HG03108 (cell line): ENCODE data around the gene PRPS2.

Source experiments
- ATAC-seq: cut with Tn5 transposase; IDR thresholded peaks from one replicate; pipeline ENCODE4 v1.9.1; 2021; ENCODE audit warnings: moderate library complexity; ENCODE audit not compliant: unreplicated experiment

The PRPS2 gene

GRCh38 chrX:12791257-12792228 lies at the start of gene PRPS2:
Gene PRPS2, plus strand, starts transcription at chrX:12791412. Its CDS starts 86 bp downstream, at chrX:12791498.
- ATAC-seq: peak; percentile 64

GRCh38 chrX:12741416-12741815 lies 49.8 kb upstream of the PRPS2 start:
- ATAC-seq: no peak

DNA sequence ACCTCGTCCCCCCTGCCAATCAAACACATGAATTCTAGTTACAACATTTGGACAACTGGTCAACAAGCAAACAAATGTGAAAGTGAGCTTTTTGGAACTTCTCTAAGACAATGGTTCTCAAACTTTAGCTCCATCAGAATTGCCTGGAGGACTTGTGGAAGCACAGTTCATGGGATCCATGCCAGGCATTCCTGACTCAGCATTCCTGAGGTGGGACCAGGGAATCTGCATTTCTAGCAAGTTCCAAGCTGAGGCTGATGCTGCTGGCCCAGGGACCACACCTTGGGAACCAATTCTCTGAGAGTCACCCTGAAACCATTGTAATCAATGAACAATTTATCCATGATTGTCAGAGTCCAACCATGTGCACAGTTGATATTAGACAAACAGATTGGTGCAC lies 43.8 kb upstream of the PRPS2 start:
- ATAC-seq: no peak

GRCh38 chrX:12751887-12752286 lies 39.3 kb upstream of the PRPS2 start:
- no peak for ATAC-seq

GRCh38 chrX:12753366-12753765 lies 37.8 kb upstream of the PRPS2 start:
- ATAC-seq: no peak

DNA sequence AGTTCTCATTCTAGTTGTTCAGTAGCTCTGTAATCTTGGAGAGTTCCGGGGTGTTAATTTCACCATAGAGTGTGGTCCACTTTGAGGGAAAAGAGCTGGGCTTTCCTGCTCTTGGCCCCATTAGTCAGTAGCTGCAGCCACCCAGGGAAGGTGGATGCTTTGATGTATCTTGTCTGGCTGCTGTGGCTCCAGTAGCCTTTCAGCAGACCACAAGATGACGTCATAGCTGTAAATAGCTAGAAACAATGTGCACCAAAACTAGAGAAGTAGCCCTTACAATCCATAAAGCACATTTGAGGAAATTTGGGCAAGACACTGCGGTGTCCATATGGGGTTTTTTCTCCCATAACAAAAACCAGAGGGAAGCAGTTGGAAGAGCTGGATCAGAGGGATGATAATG lies 32.9 kb upstream of the PRPS2 start:
- no peak for ATAC-seq

DNA sequence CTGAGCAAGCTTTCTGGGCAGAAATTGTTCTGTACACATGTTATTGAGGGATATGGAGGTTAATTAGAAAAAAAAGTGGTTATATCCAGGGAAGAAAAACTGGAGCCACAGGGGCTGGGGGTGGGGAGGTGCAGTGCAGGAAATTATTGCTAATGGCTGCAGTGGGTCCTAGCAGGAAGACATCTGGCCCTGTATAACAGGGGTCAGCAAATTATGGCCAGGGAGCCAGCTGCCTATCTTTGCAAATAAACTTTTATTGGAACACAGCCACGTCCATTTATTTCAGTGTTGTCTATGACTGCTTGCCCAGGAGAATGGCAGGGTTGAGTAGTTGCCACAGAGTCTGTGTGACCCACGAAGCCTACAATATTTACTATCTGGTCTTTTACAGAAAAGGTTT lies 23.4 kb upstream of the PRPS2 start:
- no peak for ATAC-seq

DNA sequence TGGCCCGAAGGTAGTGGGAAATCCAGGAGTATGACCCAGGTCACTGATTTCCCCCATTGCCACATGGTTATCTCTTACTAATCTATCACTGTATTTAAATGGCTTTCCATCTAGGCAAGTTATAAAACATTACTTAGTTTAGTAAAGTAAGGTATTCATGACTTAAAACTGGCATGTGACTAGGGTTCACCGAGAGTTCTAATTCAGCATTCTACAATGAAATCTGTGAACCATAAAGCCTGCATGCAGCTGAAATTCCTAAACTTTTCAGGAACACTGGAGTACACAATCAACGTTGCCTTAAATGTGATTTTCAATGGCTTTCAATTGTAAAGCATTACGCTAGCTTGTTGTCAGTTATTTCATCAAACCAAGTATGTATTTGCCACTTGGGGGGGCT lies 22.7 kb upstream of the PRPS2 start:
- no peak for ATAC-seq

GRCh38 chrX:12770440-12770839 lies 20.8 kb upstream of the PRPS2 start:
- no peak for ATAC-seq

- ATAC-seq: peak; percentile 94
Observed at GRCh38 chrX:12771445-12772069, 19.7 kb upstream of the PRPS2 start.

DNA sequence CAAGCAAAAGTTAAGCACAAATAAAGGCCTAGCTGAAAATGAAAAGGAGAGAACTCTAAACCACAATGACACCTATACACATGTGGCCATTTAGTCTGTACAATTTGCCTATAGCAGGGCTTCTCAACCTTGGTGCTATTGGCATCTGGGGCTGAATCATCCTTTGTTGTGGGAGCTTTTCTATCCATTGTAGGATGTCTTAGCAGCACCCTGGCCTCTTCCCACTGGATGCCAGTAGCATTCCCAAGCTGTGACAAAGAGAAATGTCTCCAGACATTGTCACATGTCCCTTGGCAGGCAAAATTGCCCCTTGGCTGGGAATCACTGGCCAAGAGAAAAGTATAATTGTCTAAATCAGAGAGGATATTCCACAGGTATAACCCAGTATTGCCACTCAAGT lies 13.5 kb upstream of the PRPS2 start:
- ATAC-seq: no peak

GRCh38 chrX:12779534-12779933 lies 11.7 kb upstream of the PRPS2 start:
- ATAC-seq: no peak

- ATAC-seq: no peak
Observed at GRCh38 chrX:12788645-12789044, 2.6 kb upstream of the PRPS2 start.

- no peak for ATAC-seq
Observed at GRCh38 chrX:12789976-12790375, 1.2 kb upstream of the PRPS2 start.

DNA sequence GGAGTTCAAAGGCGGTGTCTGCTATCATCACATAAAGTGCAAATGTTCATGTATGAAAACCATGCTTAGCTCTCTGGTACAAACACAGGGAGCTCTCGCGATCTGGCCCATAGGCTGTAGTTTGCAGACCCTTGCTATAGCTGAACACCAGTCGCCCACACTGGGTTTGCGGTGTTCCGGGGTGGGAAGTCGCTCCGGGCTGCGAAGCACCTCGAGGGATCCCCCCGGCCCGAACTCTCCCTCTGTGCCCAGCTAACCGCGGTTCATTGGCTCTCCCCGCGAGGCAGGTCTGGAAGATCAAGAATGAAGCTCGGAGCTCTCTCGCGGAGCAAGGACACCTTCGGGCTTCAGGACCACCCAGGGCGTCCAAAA lies 341 bp upstream of the PRPS2 start:
- peak; percentile 15 for ATAC-seq

- no peak for ATAC-seq
Observed at GRCh38 chrX:12792711-12793110, 1.5 kb downstream of the PRPS2 start.

- ATAC-seq: no peak
Observed at GRCh38 chrX:12794654-12795053, 3.4 kb downstream of the PRPS2 start.

- ATAC-seq: no peak
Observed at GRCh38 chrX:12798601-12799000, 7.4 kb downstream of the PRPS2 start.

DNA sequence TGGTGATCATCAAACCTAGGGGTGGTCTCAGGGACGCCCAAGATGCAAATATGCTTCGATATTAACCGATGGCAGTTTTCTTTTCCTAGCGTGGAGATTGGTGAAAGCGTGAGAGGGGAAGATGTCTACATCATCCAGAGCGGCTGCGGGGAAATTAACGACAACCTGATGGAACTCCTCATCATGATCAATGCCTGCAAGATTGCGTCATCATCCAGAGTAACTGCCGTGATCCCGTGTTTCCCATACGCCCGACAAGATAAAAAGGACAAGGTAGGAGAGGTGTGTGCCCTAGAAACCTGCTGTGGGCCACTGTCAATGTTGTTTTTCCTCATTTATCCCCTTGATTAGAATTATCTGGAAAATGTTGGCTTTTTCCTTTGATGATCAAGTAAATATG lies 7.9 kb downstream of the PRPS2 start:
- ATAC-seq: no peak

- ATAC-seq: no peak
Observed at GRCh38 chrX:12802741-12803140, 11.5 kb downstream of the PRPS2 start.

DNA sequence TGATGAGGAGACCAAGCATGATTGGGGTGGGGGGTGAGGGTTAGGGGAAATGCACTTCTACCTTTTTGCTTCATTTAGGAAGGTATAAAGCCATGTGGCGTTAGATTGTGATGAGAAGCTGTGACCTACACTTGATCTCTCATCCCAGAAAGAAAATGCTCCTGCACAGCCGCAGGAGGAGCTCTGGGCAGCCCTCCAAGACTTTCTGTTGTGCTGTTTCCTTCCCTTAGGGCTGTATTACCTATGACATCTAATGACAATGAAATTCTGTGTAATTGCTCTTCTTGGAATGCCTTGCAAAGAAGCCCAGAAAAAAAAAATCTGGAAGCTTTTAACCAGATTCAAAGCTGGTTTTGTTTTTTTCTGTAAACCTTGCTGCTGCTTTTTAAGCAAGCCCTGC lies 13.4 kb downstream of the PRPS2 start:
- ATAC-seq: no peak

DNA sequence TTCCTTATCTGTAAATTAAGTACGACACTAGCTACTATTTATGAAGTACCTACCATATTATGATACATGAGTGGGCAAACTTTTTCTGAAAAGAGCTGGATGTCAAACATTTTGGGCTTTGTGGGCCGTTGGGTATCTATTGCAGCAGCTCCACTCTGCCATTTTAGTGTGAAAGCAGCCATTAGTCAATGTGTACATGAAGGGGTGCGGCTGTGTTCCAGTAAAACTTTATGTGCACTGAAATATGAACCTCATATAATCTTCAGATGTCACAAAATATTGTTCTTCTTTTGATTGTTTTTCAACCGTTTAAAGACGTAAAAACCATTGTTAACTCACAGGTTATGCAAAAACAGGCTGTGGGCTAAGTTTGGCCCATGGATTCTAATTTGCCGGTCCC lies 14.1 kb downstream of the PRPS2 start:
- no peak for ATAC-seq
